ENCODE results near the gene RAPGEF3.

The RAPGEF3 gene

DNA sequence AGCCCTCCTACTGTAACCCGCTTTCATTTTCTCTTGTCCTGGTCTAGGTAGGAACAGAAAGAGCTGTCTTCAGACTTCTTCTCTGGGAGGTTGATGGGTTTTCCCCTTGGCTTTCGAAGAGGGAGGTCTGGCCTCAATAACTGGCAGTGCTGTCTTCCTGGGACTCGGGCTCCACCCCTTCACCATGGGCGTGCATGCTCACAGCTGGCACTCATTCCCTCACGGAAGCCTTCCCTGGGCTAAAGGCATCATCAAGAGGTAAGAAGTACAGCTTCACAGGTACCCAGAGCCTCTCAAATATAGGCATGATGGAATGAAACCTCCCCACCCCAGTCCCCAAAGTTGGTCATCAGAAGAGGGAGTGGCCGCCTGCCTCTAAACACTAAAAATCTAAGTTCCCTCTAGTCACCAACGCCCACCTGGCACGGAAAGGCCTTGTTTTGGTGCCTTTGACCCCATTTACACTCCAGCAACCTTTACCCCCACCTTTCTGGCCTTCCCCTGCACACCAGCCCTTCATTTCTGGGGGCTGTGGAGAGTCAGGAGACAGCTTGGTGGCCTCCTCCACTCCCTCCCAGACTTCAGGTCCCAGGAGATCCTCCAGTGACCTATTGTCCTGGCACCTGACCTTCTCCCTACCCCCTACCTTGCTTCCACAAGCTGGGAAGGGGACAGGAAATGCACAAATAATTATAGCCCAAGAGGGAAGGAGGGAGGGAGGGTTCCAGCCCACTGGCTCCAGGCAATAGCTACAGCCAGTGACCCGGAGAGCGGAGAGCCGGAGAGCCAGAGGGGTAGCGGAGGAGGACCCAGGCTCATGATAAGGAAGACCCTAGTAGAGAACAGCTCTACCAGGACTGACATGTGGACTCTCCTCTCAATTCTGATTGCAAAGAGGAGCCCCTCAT lies 2.8 kb downstream of the RAPGEF3 start:
- DNase-seq: no peak

DNA sequence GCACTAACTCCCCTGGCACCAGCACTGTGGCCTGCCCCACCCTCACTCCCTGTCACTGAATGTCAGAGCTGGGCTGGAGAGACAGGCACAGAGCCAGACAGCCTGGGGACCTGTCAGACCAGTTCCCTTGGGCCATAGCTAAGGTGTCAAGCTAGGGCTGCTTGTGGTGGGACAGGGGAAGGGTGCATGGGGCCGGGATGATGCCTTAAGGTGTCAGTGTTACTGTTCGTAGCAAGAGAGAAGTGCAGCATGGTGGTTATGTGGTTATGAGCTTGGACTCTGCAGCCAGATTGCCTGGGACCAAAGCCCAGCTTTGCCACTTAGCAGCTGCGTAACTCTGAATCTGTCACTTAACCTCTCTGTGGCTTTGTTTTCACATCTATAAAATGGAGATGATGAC lies 3.8 kb downstream of the RAPGEF3 start:
- no peak for DNase-seq

DNA sequence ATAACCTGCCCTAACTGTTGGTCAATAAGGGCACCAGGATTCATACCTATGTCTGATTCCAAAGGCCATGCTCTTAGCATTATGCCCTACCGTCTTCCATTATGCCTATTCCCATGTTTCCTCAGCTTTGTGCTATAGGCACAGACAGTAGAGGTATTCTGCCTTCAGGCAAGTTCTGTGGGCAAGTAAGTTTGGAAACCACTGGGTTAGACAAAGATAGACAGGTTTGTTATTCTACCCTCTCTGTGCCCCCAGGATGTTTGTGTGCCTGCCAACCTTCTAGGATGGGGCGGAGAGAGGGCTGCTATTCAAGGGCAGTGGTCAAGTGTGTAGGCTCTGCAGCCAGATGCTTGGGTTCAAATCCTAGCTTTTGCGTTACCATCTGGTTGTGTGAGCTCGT lies 4.6 kb downstream of the RAPGEF3 start:
- no peak for DNase-seq

DNA sequence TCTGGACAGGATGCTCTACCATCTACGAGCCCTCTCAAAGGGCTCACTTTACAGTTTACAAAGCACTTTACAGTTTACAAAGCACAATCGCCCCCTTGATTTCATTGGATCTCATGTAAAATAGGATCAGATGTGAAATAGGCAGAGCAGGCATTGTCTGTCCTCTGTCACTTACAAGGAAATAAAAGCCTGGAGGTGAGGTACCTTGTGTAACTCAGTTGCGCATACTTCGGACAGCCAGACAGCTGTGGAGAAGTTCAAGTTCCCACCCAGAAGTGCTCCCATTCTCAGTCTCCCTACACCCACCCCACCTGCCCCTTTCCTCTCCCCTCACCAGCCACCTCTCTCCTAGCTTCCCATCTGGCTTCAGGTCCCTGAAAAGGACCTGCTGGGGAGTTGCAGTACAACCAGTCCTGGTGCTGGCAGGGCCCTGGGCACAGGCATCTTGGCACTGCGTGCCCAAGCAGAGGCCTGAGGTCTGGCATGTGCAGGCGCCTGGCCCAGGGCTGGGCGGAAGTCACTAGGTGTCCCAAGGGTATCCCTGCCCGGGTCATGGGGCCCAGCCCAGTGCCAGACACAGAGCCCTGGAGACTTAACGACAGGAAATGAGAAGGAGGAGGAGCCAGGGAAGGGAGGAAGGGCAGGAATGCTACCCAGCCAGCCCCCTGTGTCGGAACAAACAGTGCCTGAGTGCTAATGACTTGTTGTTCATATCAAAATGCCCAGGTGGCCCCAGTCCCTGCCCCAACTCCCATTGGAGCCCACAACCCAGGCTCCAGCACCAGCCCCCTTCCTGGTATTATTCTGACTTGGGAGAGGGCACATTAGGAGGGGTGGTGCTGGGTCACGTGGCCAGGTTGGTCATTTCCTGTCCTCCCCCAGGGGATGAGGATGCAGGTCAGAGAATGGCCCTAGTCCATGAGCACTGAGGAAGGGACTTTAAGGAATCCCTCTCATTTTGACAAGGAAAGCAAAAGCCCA lies 5.4 kb downstream of the RAPGEF3 start:
- DNase-seq: peak; percentile 66

DNA sequence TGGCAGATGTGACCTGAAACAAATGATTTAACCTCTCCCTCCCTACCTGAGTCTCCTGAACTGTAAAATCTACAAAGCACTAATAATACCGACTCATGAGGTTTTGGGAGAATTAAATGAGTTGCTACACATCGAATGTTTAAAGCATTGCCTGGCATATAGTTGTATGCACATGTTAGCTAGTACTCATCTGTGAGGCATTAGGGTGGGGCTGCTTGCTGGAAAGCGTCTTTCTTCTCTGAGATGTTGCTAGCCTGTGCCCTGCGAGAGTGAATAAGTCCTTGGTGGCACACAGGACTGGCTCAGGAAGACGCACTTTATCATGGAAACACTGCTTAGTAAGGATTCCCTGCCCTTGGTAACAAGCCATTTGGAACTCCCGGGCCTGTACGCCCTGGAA lies 6.1 kb downstream of the RAPGEF3 start:
- DNase-seq: no peak

DNA sequence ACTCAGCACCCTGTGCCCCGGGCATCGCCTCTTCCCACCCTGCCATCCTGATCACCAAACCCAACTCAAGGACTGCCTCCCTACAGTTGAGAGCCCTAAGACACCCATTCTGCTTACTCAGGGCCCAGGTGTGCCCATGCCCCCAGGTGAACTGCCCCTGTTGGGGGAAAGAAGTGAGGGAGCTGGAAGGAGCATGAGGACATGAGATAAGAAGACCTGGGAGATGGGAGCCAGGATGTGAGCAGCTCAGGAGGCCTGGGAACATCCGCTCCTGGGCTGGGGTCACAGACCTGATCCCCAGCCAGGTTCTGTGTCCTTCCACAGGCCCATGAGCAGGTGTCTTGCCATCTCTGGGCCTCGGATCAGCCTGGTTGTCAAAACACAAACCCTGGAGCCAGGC lies 6.6 kb downstream of the RAPGEF3 start:
- DNase-seq: no peak

DNA sequence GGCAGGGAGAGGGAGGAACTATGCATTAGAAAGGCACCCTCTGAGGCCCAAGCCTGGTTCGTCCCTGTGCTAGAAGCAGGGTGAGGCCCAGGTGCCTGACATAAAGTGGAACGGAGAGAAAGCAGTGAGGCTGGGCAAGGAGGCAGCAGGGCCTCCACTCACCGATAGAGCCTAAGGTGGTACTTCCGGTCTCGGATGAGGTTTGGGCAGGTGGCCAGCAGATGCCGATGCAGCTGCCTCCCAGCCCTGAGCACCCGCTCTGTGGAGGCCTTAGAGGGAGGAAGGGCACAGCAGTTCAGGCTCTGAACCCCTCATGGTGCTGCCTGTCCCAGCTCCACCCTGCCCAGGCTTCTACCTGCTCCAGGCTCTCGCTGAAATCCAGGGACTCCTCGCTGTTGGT lies 7.1 kb downstream of the RAPGEF3 start:
- DNase-seq: no peak

DNA sequence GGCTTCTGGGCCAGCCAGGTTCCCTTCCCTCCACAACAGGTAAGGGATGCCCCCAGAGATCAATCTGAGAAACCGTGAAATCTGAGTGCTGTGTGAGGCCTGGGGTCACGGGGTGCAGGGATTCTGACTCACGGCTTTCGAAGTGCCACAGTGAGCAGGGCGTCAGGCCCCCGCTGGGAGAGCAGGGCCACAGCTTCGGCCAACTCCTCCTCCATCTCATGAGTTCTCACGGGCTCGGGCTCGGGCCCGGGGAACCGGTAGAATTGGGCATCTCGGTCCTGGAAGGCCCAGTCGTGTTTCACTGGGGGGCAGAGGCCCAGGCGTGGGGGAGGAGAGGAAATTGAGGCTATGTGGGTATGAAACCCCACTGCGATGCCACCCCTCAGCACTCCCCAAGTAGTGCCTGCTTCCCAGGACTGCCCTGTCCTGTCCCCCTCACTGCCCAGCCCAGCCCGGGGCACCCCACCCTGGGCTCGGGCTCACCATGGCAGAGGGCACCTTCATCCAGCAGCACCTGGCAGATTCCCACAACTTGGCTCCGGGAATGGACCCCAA lies 7.7 kb downstream of the RAPGEF3 start:
- DNase-seq: no peak

DNA sequence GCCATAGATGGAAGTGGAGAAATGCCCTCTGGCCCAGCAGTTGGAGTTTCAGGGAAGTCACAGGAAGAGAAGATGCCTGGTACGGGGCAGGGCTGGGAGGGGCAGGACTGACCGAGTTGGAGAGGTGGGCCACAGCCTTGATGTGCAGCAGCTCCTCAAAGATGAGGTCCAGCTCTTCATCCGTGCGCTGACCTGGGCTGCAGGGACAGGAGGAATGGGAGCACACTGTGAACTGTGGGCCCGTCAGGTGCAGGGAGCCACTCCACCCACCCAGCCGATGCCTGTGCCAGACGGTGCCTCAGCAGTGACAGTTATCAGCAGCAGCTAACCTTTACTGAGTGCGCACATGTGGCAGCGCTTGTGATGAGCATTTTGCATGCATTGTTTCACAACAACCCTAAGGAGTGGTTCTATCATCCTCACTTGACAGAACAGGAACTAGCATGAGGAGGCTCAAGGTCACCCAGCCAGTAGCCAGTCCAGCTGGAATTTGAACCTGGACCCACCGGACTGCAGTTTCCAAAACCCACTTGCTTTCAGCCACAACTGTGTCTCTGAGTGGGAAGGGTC lies 8.4 kb downstream of the RAPGEF3 start:
- DNase-seq: no peak

DNA sequence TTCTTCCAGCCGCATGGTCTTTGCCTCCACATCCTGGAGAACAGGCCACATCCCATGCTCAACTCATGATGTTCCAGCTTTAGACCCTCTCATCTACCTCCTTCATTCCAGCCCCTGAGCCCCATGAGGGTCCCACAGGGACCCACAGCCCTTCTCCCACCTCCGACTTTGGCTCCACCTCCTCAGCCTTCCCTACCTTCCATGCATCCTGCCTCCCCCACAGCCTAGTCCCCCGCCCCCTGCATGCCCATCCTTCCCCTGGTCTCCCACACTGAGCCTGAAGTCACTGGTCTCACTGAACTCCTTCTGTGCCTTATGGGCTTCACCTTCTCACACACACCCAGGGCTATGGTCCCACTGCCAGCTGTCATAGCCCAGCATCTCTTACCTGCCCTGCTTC lies 9.8 kb downstream of the RAPGEF3 start:
- DNase-seq: no peak

DNA sequence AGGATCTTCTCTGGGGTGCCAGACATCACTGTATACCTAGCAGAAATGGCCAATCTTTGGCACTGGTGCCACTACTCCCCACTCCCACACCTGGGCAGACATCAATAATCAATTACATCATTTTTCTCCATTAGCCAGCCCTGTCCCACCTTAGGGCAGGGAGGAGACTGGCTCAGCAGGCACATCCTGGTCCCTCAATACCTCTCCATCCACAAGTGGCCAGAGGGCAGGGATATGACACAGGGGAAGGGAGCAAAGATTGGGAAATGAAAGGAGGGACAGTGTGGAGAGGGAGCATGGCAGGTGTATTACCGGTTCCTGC lies 10.2 kb downstream of the RAPGEF3 start:
- no peak for DNase-seq

DNA sequence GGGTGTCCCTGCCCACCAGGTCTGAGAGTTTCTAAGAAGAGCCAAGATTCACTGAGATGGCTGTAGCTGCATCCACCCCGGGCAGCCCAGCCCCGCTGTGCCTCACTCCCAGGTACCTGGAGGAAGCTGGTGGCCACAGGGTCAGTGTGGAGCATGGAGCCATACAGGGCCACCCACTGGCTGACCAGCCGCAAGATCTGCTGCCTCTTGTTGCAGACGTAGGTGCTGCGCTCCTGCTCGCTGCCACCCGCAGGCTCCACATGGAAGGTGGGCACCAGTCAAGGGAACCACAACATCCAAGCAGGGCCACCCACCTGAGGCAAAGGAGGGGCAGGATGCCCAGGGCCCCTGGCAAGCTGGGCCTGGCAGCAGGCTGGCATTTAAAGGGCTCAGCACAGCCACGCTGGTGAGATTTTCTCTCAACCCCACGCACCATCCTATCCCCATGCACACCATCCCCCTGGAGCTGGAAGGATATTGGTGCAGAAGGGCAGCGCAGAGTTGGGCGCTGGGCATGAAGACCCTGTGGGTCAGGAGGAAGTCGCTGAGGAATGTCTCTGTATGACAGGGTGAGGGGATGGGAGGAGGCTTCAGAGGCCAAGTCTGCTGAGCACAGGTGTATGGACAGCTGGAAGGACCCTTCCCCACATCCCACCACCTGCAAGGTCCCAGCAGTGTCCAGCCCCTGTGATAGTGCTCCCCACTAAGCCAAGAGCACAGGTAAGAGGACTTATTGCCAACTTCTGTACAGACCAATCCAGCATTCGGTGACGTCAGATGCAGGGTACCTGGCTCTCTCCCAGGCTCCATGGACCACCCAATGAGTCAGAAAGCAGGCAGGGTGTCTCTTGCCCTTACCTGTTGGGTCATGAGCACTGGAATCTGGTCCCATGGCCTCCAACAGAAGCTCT lies 10.8 kb downstream of the RAPGEF3 start:
- no peak for DNase-seq

DNA sequence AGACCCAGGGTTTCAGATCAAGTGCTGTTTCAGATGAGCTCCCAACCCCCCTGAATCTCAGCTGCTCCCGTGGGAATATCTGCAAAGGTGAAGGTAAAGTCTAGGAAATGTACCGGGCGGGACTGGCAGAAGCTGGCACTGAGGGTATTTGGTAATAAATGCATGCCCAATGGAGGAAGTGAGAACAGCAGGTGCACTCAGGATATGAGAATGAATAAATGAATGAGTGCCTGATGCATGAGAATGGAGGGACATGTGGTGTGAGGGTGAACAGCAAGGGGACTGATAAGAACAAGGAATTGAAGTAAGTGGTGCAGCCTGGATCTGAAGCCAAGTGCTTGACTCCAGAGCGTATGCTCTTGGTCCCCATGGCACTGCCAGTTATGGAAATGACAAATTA lies 11.6 kb downstream of the RAPGEF3 start:
- no peak for DNase-seq

DNA sequence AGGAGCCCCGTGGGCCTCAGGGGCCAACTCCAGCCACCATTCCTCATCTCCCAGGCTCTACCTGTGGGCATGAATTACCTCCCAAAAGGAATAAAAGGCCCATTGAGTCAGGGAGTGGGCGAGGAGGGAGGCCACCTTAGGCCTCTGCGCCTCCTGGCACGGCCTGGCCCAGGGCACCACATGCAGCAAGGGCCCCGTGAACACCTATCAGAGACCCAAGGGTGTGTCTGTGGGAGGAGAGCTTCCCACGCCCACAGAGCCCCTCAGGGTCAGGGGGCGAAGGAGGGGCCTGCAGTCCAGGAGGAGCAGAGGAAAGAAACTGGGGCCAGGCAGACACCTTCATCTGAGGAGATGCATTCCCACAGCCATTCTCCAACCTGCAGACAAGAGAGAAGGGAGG lies 12.2 kb downstream of the RAPGEF3 start:
- DNase-seq: no peak

DNA sequence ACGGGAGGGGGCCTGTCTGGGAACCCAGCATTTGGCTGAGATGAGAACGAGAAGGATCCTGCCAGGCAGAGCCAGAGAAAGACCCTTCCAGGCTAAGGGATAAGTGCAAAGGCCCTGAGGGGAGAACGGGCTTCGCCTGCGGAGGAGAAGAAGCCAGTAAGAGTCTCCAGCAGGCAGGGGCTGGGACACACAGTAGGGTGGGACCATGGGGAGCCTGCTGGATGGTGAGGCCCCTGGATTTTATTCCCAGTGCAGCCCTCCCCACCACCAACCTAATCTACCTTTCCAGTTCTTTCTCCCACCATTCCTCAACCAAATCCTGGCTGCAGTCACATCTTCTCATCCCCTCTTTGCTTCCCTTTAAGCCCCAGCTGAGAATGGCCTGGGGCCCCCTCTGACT lies 12.6 kb downstream of the RAPGEF3 start:
- DNase-seq: no peak

DNA sequence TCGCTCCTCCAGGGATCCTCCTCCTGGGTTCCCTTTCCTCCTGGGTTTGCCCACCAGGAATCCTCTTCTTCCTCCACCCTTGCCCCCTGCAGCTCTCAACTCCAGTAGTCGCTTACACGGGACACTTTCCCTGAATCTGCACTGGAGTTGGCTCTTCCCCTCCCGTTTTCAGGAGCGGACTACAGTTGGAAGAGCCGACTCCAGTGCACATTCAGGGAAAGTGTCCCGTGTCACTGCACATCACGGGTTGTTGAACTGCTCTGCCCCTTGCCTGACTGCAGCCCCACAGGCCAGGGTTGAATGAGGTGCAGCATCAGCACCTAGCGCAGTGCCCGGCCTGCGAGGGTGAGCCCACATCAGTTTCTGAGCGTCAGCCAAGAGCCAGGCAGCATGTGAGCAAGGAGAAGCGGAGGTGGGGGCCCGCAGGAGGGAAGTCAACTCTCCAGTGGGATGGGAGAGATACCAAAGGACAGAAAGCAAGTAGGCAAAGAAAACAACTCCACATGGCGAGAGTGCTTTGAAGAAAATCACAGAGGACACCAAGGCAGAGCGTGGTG lies 13.1 kb downstream of the RAPGEF3 start:
- DNase-seq: no peak

DNA sequence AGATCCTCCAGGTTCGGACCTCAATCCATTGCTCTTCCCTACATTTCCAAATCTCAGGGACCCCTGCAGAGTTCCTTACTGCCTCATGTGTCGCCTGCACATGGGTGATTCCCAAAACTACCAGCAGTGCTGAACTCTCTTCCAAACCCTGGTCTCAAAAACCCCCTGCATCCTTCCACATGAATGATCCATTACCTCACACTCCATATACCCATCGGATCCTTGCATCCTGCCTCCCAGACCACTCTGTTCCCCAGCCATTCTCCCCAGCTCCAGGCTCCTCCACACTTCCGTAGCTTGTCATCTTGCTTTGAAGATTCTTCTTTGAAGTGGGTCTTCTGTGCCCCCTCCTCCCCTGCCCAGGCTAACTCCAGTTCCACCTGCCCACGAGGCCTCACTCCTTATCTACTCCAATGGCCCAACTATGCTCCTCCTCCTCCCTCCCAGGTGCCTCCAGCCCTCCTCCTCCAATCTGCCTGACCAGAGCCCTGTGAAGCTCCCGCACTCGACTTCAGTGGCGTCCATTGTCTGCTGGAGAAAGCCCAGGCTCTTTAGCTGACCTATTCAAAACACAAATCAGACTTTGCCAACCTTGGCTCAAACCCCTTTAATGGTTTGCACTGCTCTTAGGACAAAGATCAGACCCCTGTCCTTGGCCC lies 13.8 kb downstream of the RAPGEF3 start:
- no peak for DNase-seq

DNA sequence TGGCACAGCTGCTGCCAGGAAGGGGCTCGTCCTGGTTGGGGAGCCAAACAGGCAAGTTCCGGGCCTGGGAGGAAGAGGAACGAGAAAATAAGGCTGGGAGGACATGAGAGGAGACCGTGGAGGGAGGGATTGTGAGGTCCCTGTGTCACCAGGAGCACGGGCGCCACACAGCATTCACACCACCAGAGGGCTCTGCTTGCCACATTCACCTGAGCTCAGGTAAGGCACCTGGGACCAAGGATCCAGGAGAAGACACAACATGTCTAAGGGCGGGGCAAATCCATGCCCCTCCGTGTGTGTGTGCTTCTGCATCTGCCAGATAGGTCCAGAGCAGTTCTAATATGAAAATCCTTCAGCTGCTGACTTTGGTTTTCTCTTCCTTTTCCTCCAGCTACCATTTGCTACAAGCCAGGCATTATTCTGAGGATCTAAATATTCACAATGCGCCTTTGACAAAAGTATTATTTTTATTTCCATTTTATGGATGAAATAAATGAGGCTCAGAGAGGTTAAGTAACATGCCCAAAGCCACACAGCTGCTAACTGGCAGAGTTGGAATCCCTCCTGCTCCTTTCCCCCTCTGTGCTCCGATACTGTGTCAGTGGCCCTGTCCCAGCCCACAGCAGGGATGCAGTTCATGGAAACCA lies 14.6 kb downstream of the RAPGEF3 start:
- no peak for DNase-seq

DNA sequence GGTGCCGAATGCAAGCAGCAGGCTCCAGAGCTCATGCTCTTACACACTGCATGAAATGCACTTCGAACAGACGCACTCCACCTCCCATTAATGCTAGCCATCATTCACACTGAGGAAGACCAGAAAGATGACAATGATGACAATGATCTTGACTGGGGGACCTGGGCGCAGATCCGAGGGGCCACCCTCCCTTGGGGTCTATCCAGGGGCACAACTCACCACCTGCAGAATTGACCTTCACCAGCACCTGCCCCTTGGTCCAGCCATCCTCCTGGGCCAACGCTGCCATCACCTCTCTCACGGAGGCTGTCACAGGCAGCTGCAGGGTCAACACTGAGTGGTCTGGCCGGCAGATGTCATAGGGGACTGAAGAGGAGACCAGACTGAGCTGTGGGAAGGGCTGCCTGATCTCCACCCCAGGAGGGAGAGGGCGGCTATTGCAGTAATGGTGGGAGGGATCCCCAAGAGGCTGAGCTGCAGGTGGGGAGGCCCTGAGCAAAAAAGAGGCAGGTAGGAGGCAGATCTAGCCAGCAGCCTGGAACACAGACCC lies 15.3 kb downstream of the RAPGEF3 start:
- no peak for DNase-seq

DNA sequence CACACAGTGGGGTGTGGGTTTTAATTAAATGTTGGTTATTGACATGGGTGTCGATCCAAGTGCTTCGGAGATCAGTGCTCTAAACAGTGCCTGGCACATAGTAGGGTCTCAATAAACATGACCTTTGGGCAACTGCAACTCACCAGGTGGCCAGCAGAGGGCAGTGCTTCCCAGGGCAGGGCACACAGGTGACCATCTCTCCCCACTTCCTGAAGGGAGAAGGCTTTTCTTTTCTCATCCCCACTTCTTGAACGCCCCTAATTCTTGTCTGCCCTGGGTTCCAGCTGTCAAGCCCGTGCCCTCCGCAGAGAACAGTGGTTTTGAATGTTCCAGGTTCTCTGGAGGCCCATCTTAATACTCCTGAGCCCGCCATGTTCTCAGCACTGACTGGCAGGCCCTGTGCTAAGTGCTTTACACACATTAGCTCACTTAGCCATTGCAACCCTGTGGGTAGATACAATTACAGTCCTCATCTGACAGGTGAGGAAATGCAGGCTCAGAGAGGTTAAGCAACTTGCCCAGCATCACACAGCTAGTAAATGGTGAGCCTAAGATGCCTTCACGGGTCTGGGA lies 16.3 kb downstream of the RAPGEF3 start:
- no peak for DNase-seq

All from GF-D8 (cell line).